ENCODE results near the gene PARVB.

The PARVB gene

GRCh38 chr22:44210722-44211121 is 186.6 kb downstream of the PARVB start:
- no peak overlapping the region for H3K4me3 ChIP-seq (ENCODE audit: control insufficient read depth, low read depth, low read length)
- DNase-seq (ENCODE audit: low read depth), result peak; percentile 84
- TF ChIP-seq CTCF (conservative IDR thresholded peaks at IDR 0.05; ENCODE audit: control insufficient read depth, insufficient read depth, low read depth, low read length), result no peak

GRCh38 chr22:44211256-44211945 is 187.3 kb downstream of the PARVB start:
- TF ChIP-seq CTCF (conservative IDR thresholded peaks at IDR 0.05; ENCODE audit: control insufficient read depth, insufficient read depth, low read depth, low read length), result no peak
- no peak overlapping the region for H3K4me3 ChIP-seq (ENCODE audit: control insufficient read depth, low read depth, low read length)
- DNase-seq (ENCODE audit: low read depth), result peak; percentile 44

- peak; percentile 20 for DNase-seq (ENCODE audit: low read depth)
- no peak overlapping the region for H3K4me3 ChIP-seq (ENCODE audit: control insufficient read depth, low read depth, low read length)
- TF ChIP-seq CTCF (conservative IDR thresholded peaks at IDR 0.05; ENCODE audit: control insufficient read depth, insufficient read depth, low read depth, low read length), result no peak
These were observed 188.1 kb downstream of the PARVB start for GRCh38 chr22:44211946-44212930.

- DNase-seq (ENCODE audit: low read depth), result no peak
- no peak overlapping the region for H3K4me3 ChIP-seq (ENCODE audit: control insufficient read depth, low read depth, low read length)
- TF ChIP-seq CTCF (conservative IDR thresholded peaks at IDR 0.05; ENCODE audit: control insufficient read depth, insufficient read depth, low read depth, low read length), result no peak
These were observed 188.8 kb downstream of the PARVB start for GRCh38 chr22:44212936-44213335.

- TF ChIP-seq CTCF (conservative IDR thresholded peaks at IDR 0.05; ENCODE audit: control insufficient read depth, insufficient read depth, low read depth, low read length), result no peak
These were observed 189.5 kb downstream of the PARVB start for GRCh38 chr22:44213489-44214043.

GRCh38 chr22:44214187-44214586 is 190.1 kb downstream of the PARVB start:
- no peak overlapping the region for H3K4me3 ChIP-seq (ENCODE audit: control insufficient read depth, low read depth, low read length)

More at GRCh38 chr22:44213489-44214043, 189.5 kb downstream of the PARVB start:
- no peak overlapping the region for H3K4me3 ChIP-seq (ENCODE audit: control insufficient read depth, low read depth, low read length)
- DNase-seq (ENCODE audit: low read depth), result no peak

More at GRCh38 chr22:44214187-44214586, 190.1 kb downstream of the PARVB start:
- TF ChIP-seq CTCF (conservative IDR thresholded peaks at IDR 0.05; ENCODE audit: control insufficient read depth, insufficient read depth, low read depth, low read length), result no peak
- DNase-seq (ENCODE audit: low read depth), result no peak

Data from fibroblast of mammary gland (primary cell).